ENCODE measurements around the gene SHISA6.

DNA sequence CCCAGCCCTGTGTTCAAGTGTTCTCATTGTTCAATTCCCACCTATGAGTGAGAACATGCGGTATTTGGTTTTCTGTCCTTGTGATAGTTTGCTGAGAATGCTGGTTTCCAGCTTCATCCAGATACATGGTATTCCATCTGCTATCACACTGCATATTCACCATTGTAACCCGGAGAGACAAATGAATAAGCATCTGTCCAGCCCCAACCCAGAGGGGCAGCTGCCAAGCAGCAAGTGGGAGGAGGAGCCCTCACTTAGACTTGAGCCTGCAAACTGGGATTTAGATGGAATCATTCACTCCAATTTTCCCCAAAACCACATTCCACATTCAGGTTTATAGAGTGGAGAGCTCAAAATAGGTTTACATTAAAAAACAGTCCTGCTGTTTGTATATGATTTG, 41.6 kb downstream of the SHISA6 start:
- TF ChIP-seq, protein P1, sequence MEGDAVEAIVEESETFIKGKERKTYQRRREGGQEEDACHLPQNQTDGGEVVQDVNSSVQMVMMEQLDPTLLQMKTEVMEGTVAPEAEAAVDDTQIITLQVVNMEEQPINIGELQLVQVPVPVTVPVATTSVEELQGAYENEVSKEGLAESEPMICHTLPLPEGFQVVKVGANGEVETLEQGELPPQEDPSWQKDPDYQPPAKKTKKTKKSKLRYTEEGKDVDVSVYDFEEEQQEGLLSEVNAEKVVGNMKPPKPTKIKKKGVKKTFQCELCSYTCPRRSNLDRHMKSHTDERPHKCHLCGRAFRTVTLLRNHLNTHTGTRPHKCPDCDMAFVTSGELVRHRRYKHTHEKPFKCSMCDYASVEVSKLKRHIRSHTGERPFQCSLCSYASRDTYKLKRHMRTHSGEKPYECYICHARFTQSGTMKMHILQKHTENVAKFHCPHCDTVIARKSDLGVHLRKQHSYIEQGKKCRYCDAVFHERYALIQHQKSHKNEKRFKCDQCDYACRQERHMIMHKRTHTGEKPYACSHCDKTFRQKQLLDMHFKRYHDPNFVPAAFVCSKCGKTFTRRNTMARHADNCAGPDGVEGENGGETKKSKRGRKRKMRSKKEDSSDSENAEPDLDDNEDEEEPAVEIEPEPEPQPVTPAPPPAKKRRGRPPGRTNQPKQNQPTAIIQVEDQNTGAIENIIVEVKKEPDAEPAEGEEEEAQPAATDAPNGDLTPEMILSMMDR (IDR thresholded peaks at IDR 0.05): no peak
- no peak for TF ChIP-seq POLR2A (IDR thresholded peaks at IDR 0.05)

Data from heart left ventricle (tissue), 13 donors.